Measurements from ENCODE around the gene RNF10. TPM values are rescaled to one million over a fixed set of nuclear protein-coding genes. Genes with fewer than 3 reads are reported as not detected.
"Not testable (repeated sequence)": the region's sequence is repeated elsewhere in the genome, so short reads cannot be mapped to it uniquely, and the experiment has no call there.

The RNF10 gene
- total RNA-seq, 1 experiment from 2014 or later: 153 TPM

DNA sequence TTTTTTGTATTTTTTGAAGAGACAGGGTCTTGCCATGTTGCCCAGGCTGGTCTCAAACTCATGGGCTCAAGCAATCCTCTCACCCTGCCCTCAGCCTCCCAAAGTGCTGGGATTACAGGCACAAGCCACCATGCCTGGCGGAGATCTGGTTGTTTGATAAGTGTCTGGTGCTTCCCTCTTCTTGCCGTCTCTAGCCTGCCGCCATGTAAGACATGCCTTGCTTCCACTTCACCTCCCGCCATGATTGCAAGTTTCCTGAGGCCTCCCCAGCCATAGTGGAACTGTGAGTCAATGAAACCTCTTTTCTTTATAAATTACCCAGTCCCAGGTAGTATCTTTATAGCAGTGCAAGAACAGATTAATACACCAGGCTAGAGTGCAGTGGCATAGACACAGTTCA, 83.6 kb downstream of the RNF10 start:
- H2BK5ac ChIP-seq (ENCODE audit: insufficient read length, low read length); H3K14ac ChIP-seq (ENCODE audit: insufficient read depth, low read length); DNase-seq; H3K4me3 Mint-ChIP-seq; H3T11ph ChIP-seq (ENCODE audit: low read length); H3K4me2 ChIP-seq (ENCODE audit: insufficient read depth, insufficient read length, low read length); H3K9me3 ChIP-seq (ENCODE audit: control insufficient read depth, low read depth, low read length); H4K5ac ChIP-seq (ENCODE audit: insufficient read length, low read depth, low read length); H3K27ac ChIP-seq (ENCODE audit: insufficient read length, low read depth, low read length); H3K23me2 ChIP-seq (ENCODE audit: insufficient read length, low read depth, low read length, poor library complexity, severe bottlenecking); H3K56ac ChIP-seq (ENCODE audit: insufficient read length, low read depth, low read length); H2AFZ ChIP-seq (ENCODE audit: low read length); H3K23ac ChIP-seq (ENCODE audit: insufficient read length, low read depth, low read length); H3K4ac ChIP-seq (ENCODE audit: low read depth, low read length); H2BK120ac ChIP-seq (ENCODE audit: low read depth, low read length, poor library complexity, severe bottlenecking); H4K8ac ChIP-seq (replicated peaks; ENCODE audit: insufficient read length, low read depth, low read length); H2BK12ac ChIP-seq (ENCODE audit: insufficient read length, low read depth, low read length); H4K91ac ChIP-seq (ENCODE audit: insufficient read length, low read depth, low read length); H3K4me1 ChIP-seq (ENCODE audit: insufficient read depth, low read length); H3K9ac ChIP-seq (ENCODE audit: extremely low read depth, insufficient read length, low read length); H2BK20ac ChIP-seq (ENCODE audit: low read depth, low read length, poor library complexity, severe bottlenecking); H2BK15ac ChIP-seq (ENCODE audit: low read depth, low read length); H3K36me3 Mint-ChIP-seq (ENCODE audit: insufficient read depth in 1 of 3, low read depth in 3 of 3); H3K9me3 Mint-ChIP-seq; H3K79me1 ChIP-seq (ENCODE audit: insufficient read depth, low read depth, low read length, poor library complexity, severe bottlenecking); H3K27me3 ChIP-seq (ENCODE audit: insufficient read depth, low read length); H3K79me2 ChIP-seq (ENCODE audit: insufficient read depth, low read length); H3K27ac Mint-ChIP-seq; H4K20me1 ChIP-seq (ENCODE audit: control insufficient read depth, insufficient read depth, insufficient read length); H3K18ac ChIP-seq (ENCODE audit: insufficient read length, low read depth, low read length); H2AK5ac ChIP-seq (ENCODE audit: insufficient read length, low read length): not testable (repeated sequence)
- WGBS (ENCODE audit: extremely low coverage, insufficient read length, low lambda C conversion rate): no CpG with 5 or more reads among the region's 4 CpGs
- peaks cover 11% of the 10 kb centered on the region for H3K27me3 Mint-ChIP-seq (ENCODE audit: low read depth)
- peaks cover 11 to 13% of the 10 kb centered on the region in 2 experiments for H3K4me1 Mint-ChIP-seq

Data from H9 (cell line).